Immature natural killer cell (primary cell): ENCODE data around the gene MYH7B. TPM values are rescaled to one million over a fixed set of nuclear protein-coding genes. Genes with fewer than 3 reads are reported as not detected.

ENCODE experiments used
- DNase-seq, 3 donors: peaks; one replicate each; pipeline ENCODE4 v3.0.0; 2022; ENCODE audit warnings: mixed read lengths in 1 of 3
- H3K27ac Mint-ChIP-seq, 6 donors: one replicate each; pipeline ENCODE4 v1.8.0; 2020; ENCODE audit warnings: mixed read lengths in 6 of 6, mild to moderate bottlenecking in 5 of 6, inconsistent platforms in 4 of 6, moderate library complexity in 3 of 6
- H3K27me3 Mint-ChIP-seq, 3 donors: one replicate each; pipeline ENCODE4 v1.8.0; 2020 to 2021; ENCODE audit warnings: low read depth in 3 of 3, mild to moderate bottlenecking in 3 of 3, mixed read lengths in 3 of 3, moderate library complexity in 3 of 3, inconsistent platforms in 1 of 3
- H3K36me3 Mint-ChIP-seq, 3 donors: one replicate each; pipeline ENCODE4 v1.8.0; 2020; ENCODE audit warnings: mixed read lengths in 3 of 3, inconsistent platforms in 2 of 3, mild to moderate bottlenecking in 2 of 3
- H3K4me1 Mint-ChIP-seq, 2 donors: one replicate each; pipeline ENCODE4 v1.8.0; 2020; ENCODE audit warnings: inconsistent platforms in 2 of 2, mild to moderate bottlenecking in 2 of 2, mixed read lengths in 2 of 2, moderate library complexity in 1 of 2
- H3K4me3 Mint-ChIP-seq, 5 donors: one replicate each; pipeline ENCODE4 v1.8.0; 2020; ENCODE audit warnings: mild to moderate bottlenecking in 5 of 5, mixed read lengths in 5 of 5, inconsistent platforms in 3 of 5, moderate library complexity in 3 of 5
- H3K9me3 Mint-ChIP-seq, 6 donors: one replicate each; pipeline ENCODE4 v1.8.0; 2020; ENCODE audit warnings: mild to moderate bottlenecking in 6 of 6, mixed read lengths in 6 of 6, inconsistent platforms in 4 of 6, moderate library complexity in 3 of 6
- polyA plus RNA-seq, 3 donors: library from polyadenylated mRNA; unstranded; fragments of 300-500 nt; fragmentation: Illumina TruSeq; gene quantifications; one replicate each; pipeline ENCODE4 v1.2.3, GENCODE V29; 2021

Gene MYH7B
- polyA plus RNA-seq, 3 donors from 2014 or later = not detected

DNA sequence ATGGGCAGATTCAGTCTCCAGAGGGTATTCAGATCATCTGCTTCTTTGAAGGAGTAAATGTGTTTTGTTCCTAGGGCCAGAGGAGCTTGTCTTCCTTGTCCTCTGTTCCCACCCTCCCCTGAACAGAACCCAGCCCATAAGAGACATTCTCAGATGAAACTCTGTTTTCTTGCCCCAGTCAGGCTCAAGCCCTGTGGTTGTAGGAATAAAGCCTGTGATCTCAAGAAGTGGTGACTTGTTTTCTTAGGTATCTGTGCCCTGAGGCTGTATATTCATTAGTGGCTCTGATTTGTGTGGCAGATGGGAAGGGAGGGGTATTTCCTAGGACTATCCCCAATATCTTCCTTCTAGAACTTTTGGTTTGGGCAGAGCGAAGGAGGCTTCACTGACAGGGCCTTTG is 27.9 kb upstream of the MYH7B start:
- Mint-ChIP-seq H3K27ac (peak overlapping the region in 2 of 6 donors; percentile 23 to 33), H3K4me3 (no peak overlapping the region), H3K9me3 (no peaks in the 10 kb centered on the region), H3K36me3 (peaks cover 12 to 46% (median 21%) of the 10 kb centered on the region in 3 donors), H3K4me1 (no peaks in the 10 kb centered on the region), H3K27me3 (no peaks in the 10 kb centered on the region)
- DNase-seq = no peak

DNA sequence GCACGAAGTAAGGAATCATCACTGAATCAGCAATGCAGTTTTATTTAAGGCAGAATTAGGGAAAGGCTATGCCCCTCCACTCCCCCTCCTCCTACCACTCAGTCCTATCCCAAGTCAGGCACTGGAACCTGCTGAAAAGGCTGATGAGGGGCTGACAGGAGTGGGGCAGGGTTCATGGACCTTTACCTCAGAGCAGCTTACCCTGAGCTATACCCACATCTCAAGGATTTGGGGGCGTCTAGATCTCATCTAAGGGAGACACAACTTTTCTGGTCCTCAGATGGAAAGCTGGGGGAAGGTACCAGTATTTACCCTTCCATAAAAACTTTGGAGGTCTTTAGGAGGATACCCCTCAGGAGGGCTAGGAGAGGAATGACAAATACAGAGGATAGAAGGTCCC is 27.3 kb upstream of the MYH7B start:
- no peak overlapping the region for H3K27ac Mint-ChIP-seq
- H3K27me3 Mint-ChIP-seq = no peaks in the 10 kb centered on the region
- DNase-seq = no peak
- H3K36me3 Mint-ChIP-seq = peaks cover 12 to 50% (median 21%) of the 10 kb centered on the region in 3 donors
- H3K4me3 Mint-ChIP-seq = no peak overlapping the region
- H3K9me3 Mint-ChIP-seq = no peaks in the 10 kb centered on the region
- no peaks in the 10 kb centered on the region for H3K4me1 Mint-ChIP-seq

DNA sequence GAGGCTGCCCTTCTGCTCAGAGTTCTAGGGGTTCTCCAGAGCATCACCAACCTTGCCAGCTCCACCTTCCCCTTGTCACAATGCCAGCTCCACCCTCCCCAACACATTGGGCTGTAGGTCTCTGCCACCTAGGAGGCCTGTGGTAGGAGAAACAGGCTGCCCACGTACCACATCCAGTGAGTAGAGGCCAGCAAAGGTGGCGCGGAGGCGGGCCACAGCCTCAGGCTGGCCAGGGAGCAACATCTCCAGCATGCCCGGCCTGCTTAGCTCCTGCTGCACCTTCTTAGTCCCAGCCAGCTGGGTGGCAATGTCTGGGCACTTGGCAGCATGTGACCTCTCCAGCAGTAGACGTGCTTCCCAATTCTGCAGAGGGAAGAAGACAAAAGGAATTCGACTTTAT is 23.9 kb upstream of the MYH7B start:
- H3K36me3 Mint-ChIP-seq = peaks cover 29 to 66% (median 30%) of the 10 kb centered on the region in 3 donors
- H3K4me3 Mint-ChIP-seq = no peak overlapping the region
- no peak for DNase-seq
- no peaks in the 10 kb centered on the region for H3K9me3 Mint-ChIP-seq
- no peak overlapping the region for H3K27ac Mint-ChIP-seq
- H3K27me3 Mint-ChIP-seq = no peaks in the 10 kb centered on the region
- H3K4me1 Mint-ChIP-seq = no peaks in the 10 kb centered on the region

DNA sequence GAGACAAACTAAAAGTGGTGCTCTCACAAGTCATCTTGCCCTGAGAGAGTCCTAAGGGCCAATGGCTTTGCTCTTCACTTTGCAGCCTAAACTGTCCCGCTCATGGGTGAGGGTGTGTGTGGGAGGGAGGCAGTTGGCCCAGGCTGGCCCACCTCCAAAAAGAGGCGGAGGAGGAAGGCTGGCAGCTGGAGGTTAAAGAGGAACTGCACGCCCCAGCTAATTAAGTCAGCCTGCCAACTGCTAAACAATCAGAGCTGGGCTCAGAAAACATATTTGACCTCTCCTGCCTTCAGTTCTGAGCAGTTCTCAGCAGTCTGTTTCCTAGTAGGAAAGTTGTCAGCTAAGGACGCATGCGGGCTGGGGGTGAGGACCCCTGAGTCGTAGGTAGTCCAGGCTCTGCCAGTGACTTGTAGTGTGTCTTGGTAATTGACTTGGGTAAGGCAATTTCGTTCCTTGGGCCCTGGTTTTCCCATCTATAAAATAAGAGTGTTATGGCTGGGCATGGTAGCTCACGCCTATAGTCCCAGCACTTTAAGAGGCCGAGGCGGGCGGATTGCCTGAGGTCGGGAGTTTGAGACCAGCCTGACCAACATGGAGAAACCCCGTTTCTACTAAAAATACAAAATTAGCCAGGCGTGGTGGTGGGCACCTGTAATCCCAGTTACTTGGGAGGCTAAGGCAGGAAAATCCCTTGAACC is 17.1 kb upstream of the MYH7B start:
- DNase-seq = no peak
- Mint-ChIP-seq H3K36me3 (peaks cover 31 to 57% (median 40%) of the 10 kb centered on the region in 3 donors), H3K4me3 (no peak overlapping the region), H3K4me1 (no peaks in the 10 kb centered on the region), H3K27me3 (no peaks in the 10 kb centered on the region), H3K27ac (no peak overlapping the region), H3K9me3 (no peaks in the 10 kb centered on the region)

DNA sequence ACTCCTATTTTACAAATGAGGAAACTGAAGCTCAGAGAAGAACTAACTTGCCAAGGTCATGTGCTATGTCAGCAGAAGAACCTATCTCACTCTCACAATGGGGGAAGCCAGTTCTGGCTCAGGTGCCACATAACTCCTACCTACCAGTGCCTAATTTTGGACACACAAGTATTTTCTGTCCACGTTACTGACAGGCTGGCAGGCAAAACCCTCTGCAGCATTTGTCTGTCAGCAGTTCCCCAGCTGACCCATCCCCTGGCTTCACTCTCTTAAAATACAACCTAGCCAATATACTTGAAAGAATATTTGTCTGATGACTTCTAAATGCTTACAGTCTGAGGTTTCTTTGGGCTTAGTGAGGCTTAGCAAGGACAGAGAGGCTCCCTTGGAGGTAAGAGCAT is 15.6 kb upstream of the MYH7B start:
- Mint-ChIP-seq H3K4me3 (no peak overlapping the region), H3K36me3 (peaks cover 31 to 49% (median 39%) of the 10 kb centered on the region in 3 donors), H3K4me1 (no peaks in the 10 kb centered on the region), H3K27me3 (no peaks in the 10 kb centered on the region), H3K27ac (no peak overlapping the region), H3K9me3 (no peaks in the 10 kb centered on the region)
- no peak for DNase-seq

DNA sequence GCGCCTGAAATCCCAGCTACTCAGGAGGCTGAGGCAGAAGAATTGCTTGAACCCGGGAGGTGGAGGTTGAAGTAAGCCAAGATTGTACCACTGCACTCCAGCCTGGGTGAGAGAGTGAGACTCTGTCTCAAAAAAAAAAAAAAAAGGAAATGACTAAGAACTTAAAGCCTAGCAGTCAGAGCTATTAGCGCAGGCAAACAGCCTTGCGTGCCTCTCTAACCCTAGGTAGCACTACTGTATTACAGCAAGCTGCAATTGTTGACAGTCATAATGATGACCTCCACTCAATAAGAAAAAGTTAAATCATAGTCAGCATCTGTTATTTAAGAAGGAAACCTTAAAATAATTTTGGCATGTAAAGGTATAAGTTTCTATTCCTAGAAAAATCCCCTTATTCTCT is 14.4 kb upstream of the MYH7B start:
- Mint-ChIP-seq H3K9me3 (no peaks in the 10 kb centered on the region), H3K4me3 (no peak overlapping the region), H3K4me1 (no peaks in the 10 kb centered on the region), H3K27ac (no peak overlapping the region), H3K27me3 (no peaks in the 10 kb centered on the region), H3K36me3 (peaks cover 27 to 40% (median 38%) of the 10 kb centered on the region in 3 donors)
- no peak for DNase-seq

DNA sequence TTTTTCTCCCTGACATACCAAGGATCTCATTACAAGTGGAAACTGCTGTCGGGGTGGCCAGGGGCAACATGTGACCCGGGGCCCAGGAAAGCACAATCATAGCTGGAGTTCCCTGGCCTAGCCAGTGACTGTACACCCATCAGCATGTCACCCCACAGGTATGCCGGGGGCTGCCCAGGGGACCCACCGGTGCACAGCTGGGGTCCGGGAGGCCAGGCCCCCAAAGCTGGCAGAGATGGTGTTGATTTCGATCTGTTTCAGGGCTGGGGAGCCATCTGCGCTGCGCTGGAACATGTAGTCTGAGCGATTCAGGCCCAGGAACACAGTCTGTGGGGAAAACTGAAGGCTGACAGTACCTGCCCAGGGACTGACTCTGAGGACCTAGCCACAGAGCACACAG is 13.4 kb upstream of the MYH7B start:
- Mint-ChIP-seq H3K27me3 (no peaks in the 10 kb centered on the region), H3K4me1 (no peaks in the 10 kb centered on the region), H3K9me3 (no peaks in the 10 kb centered on the region), H3K27ac (no peak overlapping the region), H3K4me3 (no peak overlapping the region), H3K36me3 (peaks cover 29 to 34% (median 31%) of the 10 kb centered on the region in 3 donors)
- DNase-seq = no peak

DNA sequence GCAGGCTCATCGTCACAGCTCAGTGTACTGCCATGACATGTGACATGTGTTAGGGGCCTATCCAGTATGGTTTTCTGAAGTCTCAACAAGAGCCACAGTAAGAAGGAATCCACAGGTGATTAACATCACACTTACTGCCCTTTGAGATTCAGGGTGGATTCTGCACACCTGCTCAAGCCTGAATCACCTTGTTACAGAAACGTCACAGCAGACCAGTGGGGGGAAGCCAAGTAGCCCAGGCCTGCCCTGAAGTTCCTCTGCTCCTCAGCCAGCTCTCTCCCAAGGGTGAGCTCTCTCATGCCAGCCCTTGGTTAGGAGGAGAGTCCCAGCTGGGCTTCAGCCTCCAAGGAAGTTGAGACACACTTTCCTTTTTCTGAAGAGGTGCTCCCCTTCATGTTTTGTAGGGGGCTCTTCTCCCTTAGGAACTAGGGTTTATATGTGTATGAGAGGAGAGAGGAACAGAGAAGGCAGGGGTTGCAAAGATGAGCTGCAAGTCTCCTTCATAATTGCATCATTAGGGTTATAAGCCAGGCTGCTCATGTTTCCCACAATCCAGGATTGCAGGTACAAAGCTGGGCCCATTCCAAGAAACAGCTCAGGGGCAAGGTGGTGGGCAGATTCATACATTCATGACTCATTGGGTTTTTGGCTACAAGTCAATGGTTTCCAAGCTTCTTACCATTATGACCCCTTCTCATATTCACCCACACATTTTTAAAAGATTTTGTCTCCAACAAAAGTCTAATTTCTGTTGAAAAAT is 11.7 kb upstream of the MYH7B start:
- Mint-ChIP-seq H3K4me3 (no peak overlapping the region), H3K27me3 (no peaks in the 10 kb centered on the region), H3K9me3 (no peaks in the 10 kb centered on the region), H3K27ac (peak overlapping the region in 2 of 6 donors; percentile 38 to 50), H3K36me3 (peaks cover 21 to 25% (median 24%) of the 10 kb centered on the region in 3 donors), H3K4me1 (no peaks in the 10 kb centered on the region)
- no peak for DNase-seq

DNA sequence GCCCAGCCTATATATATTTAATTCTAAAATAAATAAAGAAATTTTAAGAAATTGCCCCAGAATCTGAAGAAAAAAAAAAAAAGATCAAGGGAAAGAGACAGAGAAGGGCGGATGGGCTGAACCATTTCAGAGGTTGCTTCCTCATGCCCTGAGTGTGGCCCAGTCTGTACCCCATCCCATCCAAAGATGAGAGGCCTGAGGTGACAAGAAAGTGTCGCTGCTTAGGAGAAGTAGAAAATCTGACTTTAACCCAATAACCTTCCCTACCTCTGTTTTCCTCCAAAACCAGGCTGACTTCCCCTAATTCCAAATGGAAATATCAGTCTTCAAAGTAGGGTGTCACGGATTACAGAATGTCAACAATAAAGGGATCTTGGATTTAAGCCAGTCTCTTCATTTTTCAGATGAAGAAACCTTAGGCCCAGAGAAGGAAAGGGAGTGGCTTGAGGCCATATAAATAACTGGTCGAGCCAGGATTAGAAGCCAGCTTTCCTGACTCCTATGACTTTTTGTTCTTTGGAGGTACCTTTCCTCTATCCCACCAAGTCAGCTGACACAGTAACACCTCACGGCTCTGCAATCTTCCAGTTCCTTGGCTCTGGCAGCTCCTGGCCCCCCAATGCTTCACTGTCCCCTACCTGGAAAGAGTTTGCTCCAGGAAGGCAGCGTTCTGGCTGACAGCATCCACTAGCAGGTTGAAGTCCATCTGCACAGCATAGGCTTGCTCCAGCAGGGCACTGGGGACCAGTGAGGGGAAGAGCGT is 10.2 kb upstream of the MYH7B start:
- Mint-ChIP-seq H3K4me3 (no peak overlapping the region), H3K36me3 (peaks cover 24 to 30% (median 28%) of the 10 kb centered on the region in 3 donors), H3K4me1 (no peaks in the 10 kb centered on the region), H3K27ac (no peak overlapping the region), H3K9me3 (no peaks in the 10 kb centered on the region), H3K27me3 (no peaks in the 10 kb centered on the region)
- DNase-seq = no peak

DNA sequence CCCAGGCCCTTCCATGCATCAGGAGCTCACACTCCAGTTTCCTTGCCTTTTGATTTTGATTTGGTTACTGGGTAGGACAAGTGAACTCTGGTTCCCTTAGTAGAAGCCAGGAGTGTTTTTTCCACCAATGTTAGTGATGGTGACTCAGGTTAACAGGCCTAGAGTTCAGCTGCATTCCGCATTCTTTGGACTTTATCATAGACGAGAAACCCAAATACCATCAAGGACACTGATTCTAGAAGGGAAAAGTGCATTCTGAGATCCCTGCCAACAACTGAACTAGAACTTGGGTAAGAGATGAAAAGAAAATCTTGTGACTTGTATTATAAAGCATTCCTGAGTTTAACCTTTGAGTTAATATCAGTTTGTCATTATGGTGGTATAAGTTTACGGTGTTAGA is 9.0 kb upstream of the MYH7B start:
- no peaks in the 10 kb centered on the region for H3K4me1 Mint-ChIP-seq
- H3K9me3 Mint-ChIP-seq = no peaks in the 10 kb centered on the region
- DNase-seq = no peak
- H3K4me3 Mint-ChIP-seq = no peak overlapping the region
- no peaks in the 10 kb centered on the region for H3K27me3 Mint-ChIP-seq
- H3K27ac Mint-ChIP-seq = no peak overlapping the region
- H3K36me3 Mint-ChIP-seq = peaks cover 21 to 28% (median 22%) of the 10 kb centered on the region in 3 donors

DNA sequence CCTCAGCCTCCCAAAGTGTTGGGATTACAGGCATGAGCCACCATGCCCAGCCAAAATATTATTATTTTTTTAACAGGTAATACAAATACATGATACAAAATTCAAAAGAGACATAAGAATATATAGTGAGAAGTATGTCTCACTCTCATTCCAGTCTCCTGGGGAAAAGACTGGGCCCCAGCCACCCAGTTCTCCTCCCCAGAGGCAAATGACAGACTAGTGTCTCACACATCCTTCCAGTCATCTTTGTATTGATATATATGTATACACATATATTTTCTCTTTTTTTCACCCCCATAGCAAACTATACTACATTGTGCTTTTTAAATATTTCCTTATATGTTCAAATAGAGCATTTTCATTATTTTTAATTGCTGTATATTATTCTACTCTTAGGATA is 8.3 kb upstream of the MYH7B start:
- H3K36me3 Mint-ChIP-seq = peaks cover 20 to 28% (median 21%) of the 10 kb centered on the region in 3 donors
- no peaks in the 10 kb centered on the region for H3K4me1 Mint-ChIP-seq
- no peaks in the 10 kb centered on the region for H3K9me3 Mint-ChIP-seq
- no peak overlapping the region for H3K4me3 Mint-ChIP-seq
- H3K27ac Mint-ChIP-seq = no peak overlapping the region
- no peaks in the 10 kb centered on the region for H3K27me3 Mint-ChIP-seq
- DNase-seq = no peak

DNA sequence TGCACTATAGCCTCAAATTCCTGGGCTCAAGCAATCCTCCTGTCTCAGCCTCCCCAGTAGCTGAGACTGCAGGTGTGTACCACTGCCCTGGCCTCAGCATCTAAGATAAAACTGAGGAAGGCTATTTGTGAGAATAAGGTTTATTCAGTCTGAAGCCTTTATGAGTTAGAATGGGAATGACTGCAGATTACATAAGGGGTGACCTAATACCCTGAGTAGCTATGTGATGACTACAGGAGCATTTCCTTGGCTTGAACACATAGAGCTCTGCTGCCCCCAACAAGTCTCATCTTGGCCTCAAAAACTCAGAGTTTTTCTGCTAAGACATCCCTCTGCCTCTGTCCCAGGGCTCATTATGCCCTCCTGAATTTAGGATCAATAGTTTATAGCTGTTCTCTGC is 7.6 kb upstream of the MYH7B start:
- no peaks in the 10 kb centered on the region for H3K9me3 Mint-ChIP-seq
- H3K27ac Mint-ChIP-seq = no peak overlapping the region
- peaks cover 0 to 3% of the 10 kb centered on the region in 2 donors for H3K4me1 Mint-ChIP-seq
- no peak for DNase-seq
- H3K36me3 Mint-ChIP-seq = peaks cover 14 to 25% (median 21%) of the 10 kb centered on the region in 3 donors
- H3K4me3 Mint-ChIP-seq = no peak overlapping the region
- H3K27me3 Mint-ChIP-seq = no peaks in the 10 kb centered on the region

DNA sequence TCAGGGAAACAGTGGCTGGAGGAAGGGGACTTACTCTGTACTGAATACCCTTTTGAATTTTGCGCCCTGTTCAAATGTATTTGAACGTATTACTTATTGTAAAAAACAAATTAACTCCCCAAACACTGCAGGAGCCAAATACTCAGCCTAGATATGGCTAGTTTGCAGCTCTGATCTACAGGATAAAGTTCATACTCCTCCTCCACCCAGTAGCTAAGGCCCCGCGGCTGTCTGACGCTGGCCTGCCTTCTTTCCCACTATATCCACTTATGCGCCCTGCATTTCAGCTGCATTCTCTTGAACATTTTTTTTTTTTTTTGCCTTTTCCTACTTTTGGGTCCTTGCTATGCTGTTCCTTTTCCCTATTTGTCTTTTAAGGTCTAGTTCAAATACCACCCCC is 6.5 kb upstream of the MYH7B start:
- no peaks in the 10 kb centered on the region for H3K9me3 Mint-ChIP-seq
- H3K4me1 Mint-ChIP-seq = peaks cover 0 to 3% of the 10 kb centered on the region in 2 donors
- H3K27ac Mint-ChIP-seq = no peak overlapping the region
- no peak overlapping the region for H3K4me3 Mint-ChIP-seq
- DNase-seq = no peak
- peaks cover 14 to 16% (median 16%) of the 10 kb centered on the region in 3 donors for H3K36me3 Mint-ChIP-seq
- no peaks in the 10 kb centered on the region for H3K27me3 Mint-ChIP-seq

DNA sequence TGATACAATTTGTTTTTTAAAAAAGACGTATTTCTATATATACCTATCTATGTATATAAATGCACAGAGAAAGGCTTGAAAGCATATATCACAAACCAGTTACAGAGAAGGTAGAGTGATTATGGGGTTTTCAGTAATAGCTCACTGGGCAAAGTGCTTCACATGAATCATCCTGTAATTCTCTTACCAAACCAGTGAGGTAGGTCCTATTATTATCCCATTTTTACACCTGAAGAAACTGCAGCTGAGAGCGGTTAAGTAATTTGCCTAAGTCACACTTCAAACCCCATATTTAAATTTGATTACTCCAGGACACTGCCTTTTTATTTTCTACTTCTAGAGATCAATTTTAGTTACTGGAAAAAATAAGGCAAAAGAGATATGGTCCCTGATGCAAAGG is 4.4 kb upstream of the MYH7B start:
- DNase-seq = no peak
- H3K4me3 Mint-ChIP-seq = no peak overlapping the region
- peaks cover 6 to 11% (median 6%) of the 10 kb centered on the region in 3 donors for H3K27me3 Mint-ChIP-seq
- H3K9me3 Mint-ChIP-seq = no peaks in the 10 kb centered on the region
- H3K36me3 Mint-ChIP-seq = peaks cover 7 to 14% (median 11%) of the 10 kb centered on the region in 3 donors
- peaks cover 18 to 21% of the 10 kb centered on the region in 2 donors for H3K4me1 Mint-ChIP-seq
- no peak overlapping the region for H3K27ac Mint-ChIP-seq
